DMS53 treated with DMSO at 0.1 percent for 48 hours (cell line): Measurements from ENCODE around the gene CEBPA.
"Not testable (repeated sequence)": the region's sequence is repeated elsewhere in the genome, so short reads cannot be mapped to it uniquely, and the experiment has no call there.

Experiments used
- DNase-seq: peaks from one replicate; lab custom pipeline; 2025; ENCODE audit not compliant: unreplicated experiment; lab: John Stamatoyannopoulos, UW

Gene CEBPA

DNA sequence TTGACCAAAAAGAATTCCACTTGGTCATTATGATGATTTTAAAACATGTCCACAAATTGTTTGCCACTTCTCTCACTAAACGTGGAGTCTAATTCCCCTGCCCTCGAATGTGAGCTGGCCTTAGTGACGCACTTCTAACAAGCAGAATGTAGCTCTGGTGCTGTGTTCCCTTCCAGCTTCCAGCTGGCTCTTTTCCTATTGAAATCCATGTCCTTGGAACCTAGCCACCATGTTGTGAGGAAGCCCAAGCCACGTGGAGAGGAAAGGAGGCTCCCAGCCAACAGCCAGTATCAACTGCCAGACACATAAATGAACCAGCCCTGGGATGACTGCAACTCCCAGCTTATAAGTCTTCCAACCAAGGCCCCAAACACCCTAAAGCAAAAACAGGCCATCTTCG is 23.6 kb upstream of the CEBPA start:
- no peak for DNase-seq

DNA sequence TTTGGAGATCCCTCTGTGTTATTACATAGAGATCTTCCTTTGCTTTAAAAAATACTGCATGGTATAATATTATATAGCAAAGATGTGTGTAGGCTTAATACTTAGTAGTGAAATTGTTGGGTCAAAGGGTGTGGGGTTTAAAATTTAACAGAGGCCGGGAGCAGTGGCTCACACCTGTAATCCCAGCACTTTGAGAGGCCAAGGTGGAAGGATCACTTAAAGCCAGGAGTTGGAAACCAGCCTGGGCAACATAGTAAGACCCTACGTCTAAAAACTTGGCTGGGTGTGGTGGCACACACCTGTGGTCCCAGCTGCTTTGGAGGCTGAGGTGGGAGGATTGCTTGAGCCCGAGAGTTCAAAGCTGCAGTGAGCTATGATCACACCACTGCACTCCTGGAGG is 22.3 kb upstream of the CEBPA start:
- no peak for DNase-seq

DNA sequence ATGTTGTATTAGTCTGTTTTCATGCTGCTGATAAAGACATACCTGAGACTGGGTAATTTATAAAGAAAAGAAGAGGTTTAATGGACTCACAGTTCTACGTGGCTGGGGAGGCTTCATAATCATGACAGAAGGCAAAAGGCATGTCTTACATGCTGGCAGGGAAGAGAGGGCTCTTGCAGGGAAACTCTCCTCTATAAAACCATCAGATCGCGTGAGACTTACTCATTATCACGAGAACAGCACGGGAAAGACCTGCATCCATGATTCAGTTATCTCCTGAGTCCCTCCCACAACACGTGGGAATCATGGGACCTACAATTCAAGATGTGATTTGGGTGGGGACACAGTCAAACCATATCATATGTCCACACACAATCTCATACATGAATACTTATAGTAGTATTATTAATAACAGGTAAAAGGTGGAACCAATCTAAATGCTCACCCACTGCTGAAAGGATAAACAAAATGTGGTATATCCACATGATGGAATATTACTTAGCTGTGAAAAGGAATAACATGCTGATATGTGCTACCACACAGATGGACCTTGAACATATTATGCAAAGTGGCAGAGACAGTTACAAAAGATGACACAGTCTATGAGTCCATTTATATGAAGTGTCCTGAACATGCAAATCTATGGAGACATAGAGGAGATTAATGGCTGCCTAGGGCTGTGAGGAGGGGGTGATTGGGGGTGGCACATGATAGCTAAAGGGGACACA is 20.9 kb upstream of the CEBPA start:
- DNase-seq, result no peak

DNA sequence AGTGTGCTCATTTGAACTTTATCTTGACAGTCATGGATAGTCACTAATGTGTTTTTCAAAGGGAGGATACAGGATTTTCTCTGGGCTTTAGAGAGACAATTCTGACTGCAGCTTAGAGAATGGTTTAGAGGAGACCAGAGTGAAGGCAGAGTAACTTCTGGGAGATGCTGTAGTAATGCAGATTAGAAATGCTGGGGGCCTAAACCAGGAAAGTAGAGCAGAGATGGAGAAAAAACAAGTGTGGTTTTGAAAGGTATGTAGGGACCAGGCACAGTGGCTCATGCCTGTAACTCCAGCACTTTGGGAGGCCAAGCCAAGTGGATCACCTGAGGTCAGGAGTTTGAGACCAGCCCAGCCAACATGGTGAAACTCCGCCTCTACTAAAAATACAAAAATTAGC is 18.3 kb upstream of the CEBPA start:
- no peak for DNase-seq

DNA sequence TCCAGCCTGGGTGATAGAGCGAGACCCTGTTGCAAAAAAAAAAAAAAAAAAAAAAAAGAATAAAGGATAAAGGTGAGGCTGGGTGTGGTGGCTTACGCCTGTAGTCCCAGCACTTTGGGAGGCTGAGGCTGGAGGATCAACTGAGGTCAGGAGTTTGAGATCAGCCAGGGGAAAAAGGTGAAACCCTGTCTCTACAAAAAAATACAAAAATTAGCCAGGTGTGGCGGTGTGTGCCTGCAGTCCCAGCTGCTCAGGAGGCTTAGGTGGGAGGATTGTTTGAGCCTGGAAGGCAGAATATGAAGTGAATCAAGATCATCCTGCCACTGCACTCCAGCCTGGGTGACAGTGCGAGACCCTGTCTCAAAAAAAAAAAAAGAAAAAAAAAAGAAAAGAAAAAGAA is 15.7 kb upstream of the CEBPA start:
- not testable (repeated sequence) for DNase-seq

DNA sequence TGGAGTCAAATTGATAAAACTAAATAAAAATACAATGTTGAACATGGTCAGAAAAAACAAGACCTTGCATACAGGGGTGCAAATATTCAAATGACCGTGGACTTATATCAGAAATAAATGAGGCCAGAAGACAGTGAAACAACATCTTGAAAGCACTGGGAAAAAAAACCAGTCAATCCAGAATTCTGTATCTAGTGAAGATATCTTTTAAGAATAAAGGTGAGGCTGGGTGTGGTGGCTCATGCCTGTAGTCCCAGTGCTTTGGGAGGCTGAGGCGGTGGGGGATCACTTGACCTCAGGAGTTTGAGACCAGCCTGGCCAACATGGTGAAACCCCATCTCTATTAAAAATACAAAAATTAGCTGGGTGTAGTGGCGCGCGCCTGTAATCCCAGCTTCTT is 15.2 kb upstream of the CEBPA start:
- no peak for DNase-seq

DNA sequence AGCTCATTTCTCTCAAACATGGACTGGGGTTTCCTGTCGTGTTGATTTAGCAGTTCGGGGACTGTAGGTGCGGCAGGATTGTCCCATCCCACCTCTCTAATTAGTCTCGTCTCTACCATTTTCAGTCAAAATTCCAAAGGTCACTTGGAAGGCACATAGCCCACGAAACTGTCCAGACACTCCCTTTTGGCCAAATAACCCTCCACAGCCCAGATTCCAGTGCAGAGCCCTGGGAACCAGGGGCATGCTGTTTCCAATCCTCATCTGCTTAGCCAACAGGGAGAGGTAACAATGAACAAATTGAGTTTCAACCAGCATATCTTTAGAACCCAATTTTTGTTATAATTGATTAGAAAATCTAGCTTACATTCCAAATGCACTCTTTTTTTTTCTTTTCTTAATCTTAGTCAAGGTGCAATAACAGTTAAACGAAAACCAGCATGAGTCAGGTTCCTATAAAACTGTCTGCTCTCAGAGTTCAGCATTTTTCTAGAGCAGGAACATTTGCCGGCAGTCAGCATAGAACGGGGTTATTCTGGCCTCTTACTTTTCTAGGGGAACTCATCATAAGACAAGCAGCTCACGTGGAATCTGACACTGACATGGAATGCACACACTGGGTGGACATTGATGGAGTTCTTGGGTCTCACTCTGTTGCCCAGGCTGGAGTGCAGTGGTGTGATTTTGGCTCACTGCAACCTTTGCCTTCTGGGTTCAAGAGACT is 14.4 kb upstream of the CEBPA start:
- no peak for DNase-seq

DNA sequence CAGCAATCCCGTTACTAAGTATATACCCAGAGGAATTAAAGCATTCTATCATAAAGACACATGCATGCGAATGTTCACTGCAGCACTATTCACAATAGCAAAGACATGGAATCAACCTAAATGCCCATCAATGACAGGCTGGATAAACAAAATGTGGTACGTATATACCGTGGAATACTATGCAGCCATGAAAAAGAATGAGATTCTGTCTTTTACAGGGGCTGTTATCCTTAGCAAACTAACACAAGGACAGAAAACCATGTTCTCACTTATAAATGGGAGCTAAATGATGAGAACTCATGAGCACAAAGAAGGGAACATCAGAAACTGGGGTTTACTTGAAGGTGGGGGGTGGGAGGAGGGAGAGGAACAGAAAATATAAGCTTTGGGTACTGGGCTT is 10.5 kb upstream of the CEBPA start:
- DNase-seq, result not testable (repeated sequence)

DNA sequence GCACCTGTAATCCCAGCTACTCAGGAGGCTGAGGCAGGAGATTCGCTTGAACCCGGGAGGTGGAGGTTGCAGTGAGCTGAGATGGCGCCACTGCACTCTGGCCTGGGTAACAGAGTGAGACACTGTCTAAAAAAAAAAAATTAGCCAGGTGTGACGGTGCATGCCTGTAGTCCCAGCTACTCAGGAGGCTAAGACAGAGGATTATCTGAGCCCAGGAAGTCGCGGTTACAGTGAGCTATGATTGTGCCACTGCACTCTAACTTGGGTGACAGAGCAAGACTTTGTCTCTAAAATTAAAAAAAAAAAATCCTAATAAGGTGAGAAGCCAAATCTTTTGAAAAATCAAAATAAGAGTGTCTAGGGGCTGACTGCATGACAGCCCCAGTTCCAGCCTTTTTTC is 9.7 kb upstream of the CEBPA start:
- DNase-seq, result no peak

DNA sequence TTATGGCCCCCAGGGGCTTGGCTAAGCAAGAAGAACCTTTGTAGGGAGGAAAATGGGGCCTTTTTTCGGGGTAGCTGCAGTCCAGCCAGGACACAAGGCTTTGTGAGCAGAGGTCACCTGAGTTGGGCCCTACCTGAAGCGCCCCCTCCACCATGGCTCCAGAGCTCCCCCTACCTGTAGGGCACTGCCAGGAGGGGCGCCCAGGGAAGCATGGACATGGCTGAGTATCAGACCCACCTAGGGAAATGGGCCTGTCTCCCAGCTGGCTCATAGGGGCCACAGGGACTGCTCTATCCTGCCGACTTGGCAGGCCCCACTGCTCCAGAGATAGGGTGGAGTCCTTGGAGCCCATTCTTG is 9.0 kb upstream of the CEBPA start:
- peak; percentile 23 for DNase-seq

DNA sequence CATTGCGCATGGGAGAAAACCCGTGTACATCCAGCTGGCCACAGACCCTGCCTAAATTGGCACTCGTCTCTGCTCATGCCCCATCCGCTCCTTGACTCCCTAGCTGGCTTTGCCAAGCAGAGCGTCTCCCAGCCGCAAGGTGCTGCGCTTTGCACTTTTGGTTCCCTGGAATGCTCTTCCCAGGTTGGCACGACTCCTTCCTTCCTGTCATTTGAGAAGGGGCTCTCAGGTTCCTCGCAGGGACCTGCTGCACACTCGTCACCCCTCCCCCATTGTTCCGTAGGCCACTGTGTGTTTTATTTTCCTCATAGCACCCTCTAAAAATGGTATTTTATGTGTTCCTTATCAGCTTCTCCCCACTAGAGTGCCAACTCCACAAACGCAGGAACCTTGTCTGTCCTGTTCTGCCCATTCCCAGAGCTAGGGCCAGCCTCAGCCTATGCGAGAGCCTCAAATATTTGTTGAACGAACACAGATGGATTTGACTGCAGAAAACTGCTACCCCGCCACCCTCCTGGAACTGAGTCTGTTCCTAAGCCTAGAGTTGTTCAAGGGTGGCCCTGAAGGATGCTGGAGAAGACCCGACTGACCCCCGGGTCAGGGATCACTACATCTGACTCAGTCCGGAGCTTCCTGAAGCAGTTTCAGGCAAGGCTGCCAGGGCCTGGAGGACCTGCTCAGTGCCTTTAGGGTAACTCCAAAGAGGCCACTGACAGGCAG is 8.4 kb upstream of the CEBPA start:
- no peak for DNase-seq

DNA sequence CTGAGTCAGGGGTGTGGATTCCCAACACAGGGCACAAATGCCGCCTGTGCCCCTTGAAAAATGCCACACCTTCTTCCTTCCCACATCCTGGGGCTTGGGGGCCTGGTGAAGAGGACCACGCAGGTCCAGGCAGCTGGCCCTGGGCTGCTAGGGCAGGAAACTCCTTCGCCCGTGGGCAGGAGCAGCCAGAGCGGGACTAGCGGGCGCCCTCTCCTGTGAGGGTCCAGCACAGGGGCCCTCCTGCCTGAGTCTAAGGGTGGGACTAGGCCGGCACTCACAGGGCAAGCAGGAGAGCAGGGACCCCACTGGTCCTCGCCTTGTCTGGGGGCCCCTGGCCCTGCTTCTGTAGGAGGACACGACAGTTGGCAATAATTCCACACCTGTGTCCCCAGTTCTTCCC is 7.5 kb upstream of the CEBPA start:
- no peak for DNase-seq

DNA sequence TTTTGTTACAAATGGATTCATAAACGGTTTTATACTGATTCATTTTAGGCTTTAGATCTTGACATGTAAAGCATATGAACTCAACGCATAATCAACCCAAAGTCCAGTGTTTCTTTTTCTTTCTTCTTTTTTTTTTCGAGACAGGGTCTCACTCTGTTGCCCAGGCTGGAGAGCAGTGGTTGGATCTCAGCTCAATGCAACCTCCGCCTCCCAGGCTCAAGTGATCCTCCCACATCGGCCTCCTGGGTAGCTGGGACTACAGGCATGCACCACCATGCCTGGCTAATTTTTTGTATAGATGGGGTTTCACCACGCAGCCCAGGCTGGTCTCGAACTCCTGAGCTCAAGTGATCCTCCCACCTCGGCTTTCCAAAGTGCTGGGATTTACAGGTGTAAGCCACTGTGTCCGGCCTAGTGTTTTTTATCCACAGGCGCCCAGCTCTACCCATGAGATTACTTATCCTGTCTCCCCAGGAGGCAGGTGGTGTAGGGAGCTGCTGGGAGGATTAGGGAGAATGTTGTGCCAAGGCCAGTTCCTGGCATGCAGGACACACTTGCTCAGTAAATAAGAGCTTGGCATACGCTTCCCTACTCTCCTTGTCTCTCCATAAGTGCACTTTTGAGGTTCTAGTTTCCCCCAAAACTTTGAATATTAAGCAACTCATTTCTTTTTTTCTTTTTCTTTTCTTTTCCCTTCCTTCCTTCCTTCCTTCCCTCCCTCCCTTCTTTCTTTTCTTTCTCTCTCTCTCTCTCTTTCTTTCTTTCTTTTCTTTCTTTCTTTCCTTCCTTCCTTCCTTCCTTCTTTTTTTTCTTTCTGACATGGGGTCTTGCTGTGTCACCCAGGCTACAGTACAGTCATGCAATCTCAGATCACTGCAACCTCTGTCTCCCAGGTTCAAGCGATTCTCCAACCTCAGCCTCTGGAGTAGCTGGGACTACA is 4.8 kb upstream of the CEBPA start:
- DNase-seq, result no peak

DNA sequence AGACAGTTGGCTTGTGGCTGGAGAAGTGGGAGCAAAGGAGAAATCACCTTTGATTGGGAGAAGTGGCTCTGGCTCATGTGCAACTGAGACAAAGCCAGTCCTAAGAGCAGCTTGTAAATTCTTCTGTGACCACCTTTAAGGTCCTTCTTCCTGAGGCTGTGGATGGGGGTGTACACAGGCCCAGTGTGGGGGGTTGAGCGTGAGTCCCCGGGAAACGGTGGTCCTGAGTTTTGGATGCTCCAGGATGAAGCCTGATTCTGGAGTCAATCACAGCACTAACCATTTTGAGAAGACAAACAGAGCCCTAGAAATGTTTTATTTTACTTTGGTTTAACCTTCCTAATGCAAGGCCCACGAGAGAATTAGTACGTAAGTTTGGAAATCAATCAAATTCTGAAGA is 3.9 kb upstream of the CEBPA start:
- DNase-seq, result no peak

DNA sequence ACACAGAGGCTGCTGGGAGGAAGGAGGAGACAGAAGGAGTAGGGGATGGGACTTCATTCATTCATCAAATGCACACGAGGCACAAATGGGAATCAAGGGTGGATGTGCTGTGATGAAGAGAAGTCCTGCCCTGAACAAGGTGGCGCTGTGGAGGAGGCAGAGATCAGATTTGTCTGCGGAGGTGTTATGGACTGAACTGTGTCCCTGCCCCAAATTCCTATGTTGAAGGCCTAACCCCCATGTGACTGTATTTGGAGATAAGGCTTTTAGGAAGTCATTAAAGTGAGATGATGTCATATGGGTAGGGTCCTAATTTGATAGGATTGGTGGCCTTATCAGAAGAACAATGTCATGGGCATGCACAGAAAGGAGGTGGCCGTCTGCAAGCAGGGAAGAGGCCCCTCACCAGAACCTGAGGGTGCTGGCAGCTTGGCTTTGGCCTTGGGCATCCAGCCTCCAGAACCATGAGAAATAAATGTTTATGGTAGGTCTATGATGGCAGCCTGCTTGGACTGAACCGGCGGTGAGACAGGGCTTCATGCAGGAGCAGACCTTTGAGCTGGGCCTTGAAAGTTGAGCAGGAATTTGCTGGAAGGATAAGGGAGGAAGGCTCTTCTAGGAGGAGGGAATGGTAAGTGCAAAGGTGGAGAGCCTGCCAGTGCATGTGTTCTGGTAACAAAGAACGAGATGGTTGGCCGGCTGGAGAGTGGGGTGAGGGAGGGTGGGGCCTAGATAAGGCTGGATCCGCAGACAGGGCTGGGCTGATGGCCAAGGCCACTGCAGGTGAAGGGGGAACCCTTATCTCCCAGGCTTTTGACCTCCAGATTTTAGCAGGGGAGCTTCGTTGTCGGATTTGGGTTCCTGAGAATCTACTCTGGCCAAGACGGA is 2.7 kb upstream of the CEBPA start:
- DNase-seq, result no peak

DNA sequence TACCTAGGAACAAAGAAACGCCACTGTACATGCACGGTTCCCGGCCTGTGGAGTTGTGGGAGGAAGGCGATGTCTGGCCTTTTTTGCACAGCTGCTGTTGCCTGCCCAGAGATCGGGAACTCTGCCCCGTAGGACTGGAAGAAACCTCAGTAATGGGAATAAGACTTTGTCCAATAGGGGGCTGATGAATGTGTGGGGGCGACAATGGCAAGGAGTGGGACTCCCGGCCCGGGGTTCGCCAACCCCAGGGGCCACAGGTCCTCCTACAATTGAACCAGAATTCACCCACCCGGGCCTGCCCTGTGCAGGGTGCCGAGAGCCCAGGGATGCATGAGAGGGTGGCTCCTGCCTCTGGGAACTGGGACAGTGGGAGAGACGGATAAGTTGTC is 2.0 kb upstream of the CEBPA start:
- no peak for DNase-seq

DNA sequence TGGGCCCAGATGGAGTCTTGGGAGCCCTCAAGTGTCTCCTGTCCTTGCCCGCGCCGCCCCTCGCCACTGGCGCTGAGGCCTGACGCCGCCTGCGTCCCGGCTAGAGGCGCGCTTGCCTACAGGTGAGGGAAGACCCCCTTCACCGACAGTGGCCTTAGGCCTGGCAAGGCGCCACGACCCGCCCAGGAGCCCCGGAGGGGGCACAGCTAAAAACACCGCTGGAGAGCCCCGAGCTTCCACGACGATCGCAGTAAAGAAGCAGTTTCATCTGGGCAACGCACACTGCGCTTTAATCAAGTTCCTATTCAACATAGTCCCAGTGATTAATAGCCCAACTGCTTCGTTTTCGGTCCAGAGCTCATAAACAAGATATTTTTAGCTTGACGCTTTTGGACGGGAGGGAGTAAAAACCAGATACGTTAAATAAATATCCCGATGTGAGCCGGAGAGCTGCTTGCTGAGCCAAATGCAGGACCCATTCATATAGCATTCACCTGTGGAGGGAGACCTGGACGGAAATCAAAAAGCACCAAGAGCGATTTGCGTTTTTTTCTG is 1.5 kb upstream of the CEBPA start:
- DNase-seq, result no peak

DNA sequence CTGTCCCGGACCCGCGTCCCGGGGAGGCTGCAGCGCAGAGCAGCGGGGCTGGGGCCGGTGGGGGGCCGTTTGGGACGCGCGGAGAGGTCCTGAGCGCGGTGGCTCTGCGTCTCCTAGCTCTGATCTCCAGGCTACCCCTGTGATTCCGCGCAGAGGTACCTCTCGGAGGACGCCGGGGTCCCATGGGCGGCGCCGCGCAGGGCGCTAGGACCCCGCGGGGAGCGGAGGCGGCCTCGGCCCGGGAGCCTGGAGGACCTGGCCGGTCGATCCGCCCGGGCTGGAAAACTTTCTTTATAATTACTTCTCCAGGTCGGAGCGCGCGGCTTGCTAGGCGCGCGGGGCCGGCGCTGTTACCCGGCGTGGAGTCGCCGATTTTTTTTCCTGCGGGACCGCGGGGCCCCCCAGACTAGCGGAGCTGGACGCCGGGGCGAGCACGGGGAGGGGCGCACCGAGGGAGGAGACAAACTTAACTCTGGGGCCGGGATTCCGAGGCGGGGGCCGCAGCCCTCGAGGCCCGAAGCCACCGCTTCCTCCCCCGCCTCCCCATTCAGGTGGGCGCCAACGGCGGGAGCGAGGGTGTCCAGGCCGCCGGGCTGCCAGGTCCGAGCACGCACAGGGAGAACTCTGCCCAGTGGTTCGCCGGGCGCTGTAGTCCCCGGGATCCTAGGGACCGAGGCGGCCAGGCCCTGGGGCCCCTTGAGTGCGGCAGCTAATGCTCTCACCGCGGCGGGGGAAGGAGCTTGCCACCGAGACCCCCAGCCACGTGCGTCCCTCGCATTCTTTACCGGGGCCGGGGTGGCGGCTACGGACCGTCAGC is 848 bp upstream of the CEBPA start:
- no peak for DNase-seq

DNA sequence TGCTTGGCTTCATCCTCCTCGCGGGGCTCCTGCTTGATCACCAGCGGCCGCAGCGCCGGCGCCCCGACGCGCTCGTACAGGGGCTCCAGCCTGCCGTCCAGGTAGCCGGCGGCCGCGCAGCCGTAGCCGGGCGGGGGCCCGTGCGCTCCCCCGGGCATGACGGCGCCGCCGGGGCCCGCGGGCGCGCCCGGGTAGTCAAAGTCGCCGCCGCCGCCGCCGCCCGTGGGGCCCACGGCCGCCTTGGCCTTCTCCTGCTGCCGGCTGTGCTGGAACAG is 497 bp downstream of the CEBPA start:
- DNase-seq, result no peak
